MM.1S (cell line): ENCODE measurements around the gene PHLDB1.

Experiments
- EZH2 ChIP-seq: fragments of 300-600 bp; sonication (generic); optimal IDR thresholded peaks from 2 replicates; pipeline ENCODE3; 2017; ENCODE audit warnings: low read depth, mild to moderate bottlenecking, antibody characterized with exemption, low read length, mixed read lengths
- EZH2phosphoT487 ChIP-seq: fragments of 300-600 bp; sonication (generic); IDR thresholded peaks from 2 replicates; pipeline ENCODE4 v1.6.1; 2018; ENCODE audit warnings: antibody characterized with exemption, low read length
- TF ChIP-seq, protein P1 (sequence below): fragments of 300-600 bp; sonication (generic); IDR thresholded peaks from 2 replicates; pipeline ENCODE4 v1.5.1; 2016; ENCODE audit warnings: antibody characterized with exemption, low read length, mixed read lengths

DNA sequence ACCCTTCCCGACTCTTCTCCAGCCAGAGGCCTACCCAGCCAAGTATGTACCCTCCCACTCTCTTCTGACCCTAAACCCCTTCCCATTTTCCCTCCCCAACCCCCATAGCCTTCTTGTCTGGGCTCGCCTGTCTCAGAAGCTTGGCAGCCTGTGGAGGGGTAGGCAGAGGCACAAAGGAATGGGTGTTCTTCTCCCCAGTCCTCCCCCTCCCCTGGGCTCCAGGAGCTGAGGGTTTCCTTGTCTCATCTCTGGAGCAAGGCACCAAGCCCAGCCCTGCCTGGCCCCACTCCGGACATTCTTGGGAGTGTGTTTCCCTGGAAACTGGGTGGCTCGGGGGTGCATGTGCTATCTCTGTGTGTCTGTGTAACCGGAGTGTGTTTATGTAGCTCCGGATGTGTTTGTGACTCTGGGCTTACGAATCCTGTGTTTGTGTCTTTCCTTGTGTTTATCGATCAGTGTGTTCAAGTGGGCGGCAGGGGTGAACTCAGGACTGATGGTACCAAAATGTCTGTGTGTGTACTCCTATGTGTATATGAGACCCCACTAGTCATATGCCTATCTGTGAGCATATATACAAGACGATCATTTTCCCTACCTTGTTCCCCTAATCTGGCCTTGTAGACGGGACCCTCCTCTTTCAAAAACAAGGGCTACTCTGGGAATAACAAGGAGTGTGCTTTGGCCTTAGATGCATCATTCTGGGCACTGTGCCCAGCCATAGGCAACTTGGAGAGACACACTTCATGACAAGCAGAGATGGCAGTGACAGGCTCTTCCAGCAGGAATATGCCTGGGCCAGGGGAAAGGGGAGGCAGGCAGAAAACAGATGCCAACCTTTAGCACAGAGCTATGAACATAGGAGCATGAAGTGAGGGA, 10.9 kb downstream of the PHLDB1 start:
- TF ChIP-seq, protein P1, sequence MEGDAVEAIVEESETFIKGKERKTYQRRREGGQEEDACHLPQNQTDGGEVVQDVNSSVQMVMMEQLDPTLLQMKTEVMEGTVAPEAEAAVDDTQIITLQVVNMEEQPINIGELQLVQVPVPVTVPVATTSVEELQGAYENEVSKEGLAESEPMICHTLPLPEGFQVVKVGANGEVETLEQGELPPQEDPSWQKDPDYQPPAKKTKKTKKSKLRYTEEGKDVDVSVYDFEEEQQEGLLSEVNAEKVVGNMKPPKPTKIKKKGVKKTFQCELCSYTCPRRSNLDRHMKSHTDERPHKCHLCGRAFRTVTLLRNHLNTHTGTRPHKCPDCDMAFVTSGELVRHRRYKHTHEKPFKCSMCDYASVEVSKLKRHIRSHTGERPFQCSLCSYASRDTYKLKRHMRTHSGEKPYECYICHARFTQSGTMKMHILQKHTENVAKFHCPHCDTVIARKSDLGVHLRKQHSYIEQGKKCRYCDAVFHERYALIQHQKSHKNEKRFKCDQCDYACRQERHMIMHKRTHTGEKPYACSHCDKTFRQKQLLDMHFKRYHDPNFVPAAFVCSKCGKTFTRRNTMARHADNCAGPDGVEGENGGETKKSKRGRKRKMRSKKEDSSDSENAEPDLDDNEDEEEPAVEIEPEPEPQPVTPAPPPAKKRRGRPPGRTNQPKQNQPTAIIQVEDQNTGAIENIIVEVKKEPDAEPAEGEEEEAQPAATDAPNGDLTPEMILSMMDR = no peak
- TF ChIP-seq EZH2 (no peak), EZH2phosphoT487 (no peak)
